AG08395 (cell line): Measurements from ENCODE around the gene CASKIN2.
"Not testable (repeated sequence)": the region's sequence is repeated elsewhere in the genome, so short reads cannot be mapped to it uniquely, and the experiment has no call there.

Experiments
- DNase-seq: peaks from one replicate; pipeline ENCODE4 v3.0.0; 2012; ENCODE audit warnings: mixed read lengths, low spot score

Gene CASKIN2

GRCh38 chr17:75487351-75488070 is 27.8 kb downstream of the CASKIN2 start:
- no peak for DNase-seq

GRCh38 chr17:75486951-75487350 is 28.4 kb downstream of the CASKIN2 start:
- DNase-seq = no peak

- no peak for DNase-seq
These were observed 29.2 kb downstream of the CASKIN2 start for GRCh38 chr17:75486151-75486550.

GRCh38 chr17:75485688-75486087 is 29.6 kb downstream of the CASKIN2 start:
- no peak for DNase-seq

DNA sequence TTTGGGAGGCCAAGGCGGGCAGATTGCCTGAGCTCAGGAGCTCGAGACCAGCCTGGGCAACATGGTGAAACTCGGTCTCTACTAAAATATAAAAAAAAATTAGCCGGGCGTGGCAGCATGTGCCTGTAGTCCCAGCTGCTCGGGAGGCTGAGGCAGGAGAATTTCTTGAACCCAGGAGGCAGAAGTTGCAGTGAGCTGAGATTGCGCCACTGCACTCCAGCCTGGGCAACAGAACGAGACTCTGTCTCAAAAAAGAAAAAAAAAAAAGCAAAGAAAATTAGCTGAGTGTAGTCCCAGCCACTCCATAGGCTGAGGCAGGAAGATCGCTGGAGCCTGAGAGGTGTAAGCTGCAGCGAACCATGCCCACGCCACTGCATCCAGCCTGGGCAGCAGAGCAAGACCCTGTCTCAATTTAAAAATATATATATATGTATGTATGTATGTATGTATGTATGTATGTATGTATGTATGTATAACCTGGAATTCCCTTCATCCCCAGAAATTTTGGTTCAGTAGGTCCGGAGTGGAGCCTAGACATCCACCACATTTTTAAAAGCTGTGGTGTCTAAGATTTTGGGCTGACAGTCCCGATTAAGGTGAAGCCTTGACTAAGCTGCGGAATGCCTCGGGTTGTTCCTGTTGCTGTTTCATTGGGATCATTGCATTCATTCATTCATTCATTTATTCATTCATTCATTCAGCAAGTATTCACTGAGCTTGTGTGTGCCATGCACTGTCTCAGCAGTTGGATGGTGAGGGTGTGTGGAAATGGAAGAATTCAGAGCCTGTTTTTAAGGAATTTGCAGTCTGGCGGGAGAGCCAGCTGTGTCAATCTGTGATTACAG is 33.0 kb downstream of the CASKIN2 start:
- DNase-seq = no peak

DNA sequence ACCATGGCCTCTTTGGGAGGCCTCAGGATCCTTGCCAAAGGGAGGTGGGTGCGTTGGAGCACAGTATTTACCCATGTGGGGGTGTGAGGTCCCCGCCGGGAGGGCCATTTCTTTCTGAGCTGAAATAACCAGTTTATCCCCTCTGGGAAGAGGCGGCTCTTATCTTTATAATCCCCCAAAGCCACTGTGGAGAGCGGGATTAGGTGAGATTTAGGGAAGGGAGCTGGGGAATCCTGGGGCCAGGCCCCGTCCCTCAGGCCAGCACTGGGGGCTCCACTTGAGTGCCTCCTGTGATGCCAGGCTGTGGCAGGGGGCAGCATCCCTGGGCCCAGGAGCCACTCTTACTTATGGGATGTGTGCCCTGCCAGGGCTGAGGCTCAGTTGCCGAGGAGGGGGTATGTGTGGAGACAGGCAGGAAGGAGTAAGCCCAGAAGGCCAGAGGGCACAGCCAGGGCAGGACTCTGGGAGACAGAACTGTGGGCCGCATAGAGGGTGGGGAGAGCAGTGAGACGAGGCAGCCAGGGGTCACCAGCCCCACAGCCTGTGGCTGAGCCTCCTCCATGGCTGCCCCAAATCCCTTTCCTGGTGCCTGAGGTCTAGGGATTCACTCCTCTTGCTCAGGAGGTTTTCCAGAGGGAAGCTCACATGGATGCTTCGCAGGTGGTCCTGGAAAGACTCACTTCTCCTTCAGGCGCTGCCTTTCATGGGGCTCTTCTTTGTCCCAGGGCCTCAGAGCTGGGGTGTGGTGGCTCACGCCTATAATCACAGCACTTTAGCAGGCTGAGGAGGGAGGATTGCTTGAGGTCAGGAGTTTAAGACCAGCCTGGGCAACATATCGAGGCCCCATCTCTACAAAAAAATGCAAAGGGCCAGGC is 33.9 kb downstream of the CASKIN2 start:
- no peak for DNase-seq

- no peak for DNase-seq
These were observed 35.1 kb downstream of the CASKIN2 start for GRCh38 chr17:75480281-75480680.

DNA sequence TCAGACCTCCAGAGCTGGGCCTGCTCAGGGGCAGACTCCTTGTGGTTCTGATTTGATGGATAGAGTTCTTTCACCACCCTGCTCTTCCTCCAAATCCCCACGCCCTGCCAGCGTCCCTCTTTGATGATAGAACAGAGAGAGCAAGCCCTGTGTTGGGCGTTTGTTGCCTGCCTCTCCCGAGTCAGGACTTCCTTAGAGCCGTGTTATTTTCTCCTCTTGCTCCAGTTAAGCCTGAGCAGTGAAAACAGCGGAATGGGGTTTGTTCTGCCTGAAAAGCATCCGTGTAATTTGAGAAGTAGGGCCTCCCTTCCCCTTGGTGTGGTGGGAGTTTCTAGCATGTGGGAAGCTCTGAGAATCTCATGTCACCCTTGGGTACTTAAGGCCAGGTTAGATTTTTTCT is 36.8 kb downstream of the CASKIN2 start:
- no peak for DNase-seq

GRCh38 chr17:75477490-75477862 is 37.9 kb downstream of the CASKIN2 start:
- not testable (repeated sequence) for DNase-seq

DNA sequence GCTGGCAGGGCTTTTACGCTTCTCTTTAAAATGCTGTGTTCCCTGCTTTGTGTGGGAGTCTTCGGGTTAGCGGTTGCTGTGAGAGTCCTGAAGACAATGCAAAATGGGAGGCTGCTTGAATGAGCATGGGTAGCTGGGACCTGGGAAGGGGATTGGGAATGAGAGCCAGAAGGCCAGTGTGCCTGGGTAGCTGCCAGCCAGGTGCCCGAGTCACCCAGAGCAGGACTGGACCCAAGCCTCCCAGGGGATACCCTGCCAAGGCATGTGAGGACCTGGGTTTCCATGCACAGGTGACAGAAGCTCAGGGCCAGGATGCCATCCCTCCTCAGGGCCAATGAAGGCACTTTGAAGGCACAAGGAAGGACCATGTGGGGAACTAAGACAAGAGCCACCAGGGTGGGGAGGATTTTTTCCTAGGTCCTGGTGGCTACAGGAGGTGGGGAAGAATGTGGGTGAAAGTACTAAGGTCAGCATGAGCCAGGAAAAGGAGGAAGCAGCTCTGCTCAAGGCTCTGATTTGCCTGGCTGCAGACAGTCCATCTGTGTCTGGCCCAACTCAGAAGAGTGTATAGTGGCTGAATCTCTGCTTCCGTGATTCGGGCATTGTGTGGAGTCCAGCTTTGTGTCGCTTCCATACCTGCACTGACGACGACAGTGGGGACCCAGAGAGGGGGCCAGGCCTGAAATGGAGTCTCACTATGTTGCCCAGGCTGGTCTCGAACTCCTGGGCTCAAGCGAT is 38.4 kb downstream of the CASKIN2 start:
- no peak for DNase-seq

- peak; percentile 42 for DNase-seq
These were observed 39.1 kb downstream of the CASKIN2 start for GRCh38 chr17:75476271-75476671.

DNA sequence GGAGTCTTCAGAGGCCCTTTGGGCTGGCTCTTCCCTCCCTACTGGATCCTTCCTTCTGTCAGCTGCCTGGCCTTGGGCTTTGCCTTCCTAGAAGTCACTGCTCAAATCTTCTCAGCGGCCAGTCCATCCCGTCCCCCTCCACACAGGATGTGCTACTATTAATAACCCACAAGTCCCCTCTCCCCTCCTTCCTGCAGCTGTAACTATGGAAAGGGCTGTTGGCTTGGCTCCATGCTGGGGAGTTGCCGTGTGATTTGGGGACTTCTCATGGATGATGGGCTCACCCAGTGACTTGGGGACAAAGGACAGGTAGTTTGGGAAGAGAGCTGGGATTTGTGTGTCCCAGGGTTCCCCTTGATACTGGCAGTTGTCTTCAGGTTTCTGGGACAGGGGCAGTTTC is 39.5 kb downstream of the CASKIN2 start:
- no peak for DNase-seq

DNA sequence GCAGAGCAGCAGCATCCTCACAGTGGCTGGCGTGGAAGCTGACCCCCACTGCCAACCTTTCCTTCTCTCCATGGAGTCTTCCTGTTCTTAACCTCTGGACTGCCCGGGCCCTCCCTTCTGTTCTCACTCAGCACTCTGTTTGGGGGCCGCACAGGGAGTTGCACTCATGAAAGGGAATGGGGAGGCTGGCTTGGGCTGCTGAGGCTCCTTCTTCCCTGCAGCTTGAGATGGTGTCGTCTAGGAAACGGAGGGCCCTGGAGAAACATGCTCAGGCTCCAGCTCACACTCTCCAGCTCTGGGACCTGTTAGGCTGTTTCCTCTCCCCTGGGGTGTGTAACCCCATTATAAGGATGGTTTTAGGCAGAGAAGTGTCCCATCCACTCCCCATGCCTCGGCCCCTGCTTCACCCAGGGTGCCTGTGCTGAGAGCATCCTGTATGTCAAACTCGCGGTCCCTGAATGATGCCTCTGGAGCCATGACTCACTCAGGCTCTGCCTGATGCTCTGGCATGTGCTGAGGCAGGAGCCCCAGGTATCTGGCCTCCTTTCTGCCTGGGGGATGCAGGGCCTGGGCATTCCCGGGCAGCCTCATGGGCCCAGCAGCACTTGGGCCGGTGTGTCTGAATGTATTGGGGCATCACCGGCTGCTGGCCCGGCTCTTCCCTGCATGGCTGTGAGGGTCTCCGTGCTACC is 40.0 kb downstream of the CASKIN2 start:
- DNase-seq = no peak

DNA sequence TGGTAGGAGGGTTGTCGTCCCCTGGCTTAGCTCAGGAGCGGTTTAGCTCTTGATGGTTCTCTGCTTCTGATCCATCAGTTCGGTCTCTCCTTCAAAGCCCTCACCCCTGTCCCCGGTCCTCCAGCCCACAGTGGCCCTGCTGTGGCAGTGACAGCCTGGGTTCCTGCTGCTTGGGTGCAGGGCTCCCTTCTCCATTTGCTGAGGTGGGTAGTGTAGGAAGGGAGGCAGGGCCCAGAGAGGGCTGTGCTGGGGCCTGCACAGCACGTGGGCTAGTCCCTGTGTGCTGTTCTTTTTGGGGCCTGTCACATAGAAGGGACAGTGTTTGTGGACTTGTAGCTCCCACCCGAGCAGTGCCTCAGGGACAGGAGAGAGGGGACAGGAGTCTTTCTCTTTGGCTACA is 40.6 kb downstream of the CASKIN2 start:
- no peak for DNase-seq

DNA sequence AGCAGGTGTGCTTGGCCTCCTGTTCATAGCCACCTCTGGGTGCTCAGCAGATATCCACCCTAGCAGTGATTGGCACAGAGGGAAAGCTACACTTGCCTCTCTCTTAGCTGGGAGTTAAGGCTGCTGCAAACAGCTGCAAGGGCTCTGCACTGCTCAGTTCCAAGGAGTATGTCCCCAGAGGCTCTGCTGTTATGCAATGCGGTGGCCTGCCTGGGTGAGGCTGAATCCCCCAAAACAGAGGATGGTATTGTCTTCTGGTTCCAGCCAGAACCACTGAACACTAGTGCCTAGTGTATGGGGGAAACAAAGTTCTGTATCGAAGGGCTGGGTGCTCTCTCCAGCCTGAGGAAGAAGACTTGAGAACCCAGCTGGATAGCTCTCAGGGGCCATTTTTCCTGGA is 42.1 kb downstream of the CASKIN2 start:
- no peak for DNase-seq

- no peak for DNase-seq
These were observed 43.2 kb downstream of the CASKIN2 start for GRCh38 chr17:75472119-75472518.

- DNase-seq = no peak
These were observed 44.1 kb downstream of the CASKIN2 start for GRCh38 chr17:75471207-75471606.

GRCh38 chr17:75468779-75469373 is 46.5 kb downstream of the CASKIN2 start:
- no peak for DNase-seq

DNA sequence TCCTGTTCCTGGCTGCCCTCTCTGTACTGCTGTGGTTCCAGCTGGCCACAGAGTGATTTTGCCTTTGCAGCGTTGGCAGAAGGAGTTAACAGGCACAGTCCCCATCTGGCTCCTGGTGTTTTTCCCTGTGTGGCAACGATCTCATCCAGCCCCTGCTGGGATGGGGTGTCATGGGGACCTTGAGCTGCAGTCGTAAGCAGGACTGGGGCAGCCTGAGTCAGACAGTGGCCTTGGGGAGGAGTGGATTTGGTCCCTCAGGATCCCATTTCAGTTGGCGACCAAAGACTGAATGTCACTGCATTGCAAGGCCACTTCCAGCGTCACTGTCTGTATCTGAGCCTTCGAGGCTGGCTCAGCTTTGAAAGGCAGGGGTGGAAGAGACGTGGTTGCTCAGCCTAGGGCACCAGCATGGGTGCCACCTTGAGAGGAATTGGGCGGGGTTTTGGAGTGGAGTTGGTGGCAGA is 47.0 kb downstream of the CASKIN2 start:
- no peak for DNase-seq

DNA sequence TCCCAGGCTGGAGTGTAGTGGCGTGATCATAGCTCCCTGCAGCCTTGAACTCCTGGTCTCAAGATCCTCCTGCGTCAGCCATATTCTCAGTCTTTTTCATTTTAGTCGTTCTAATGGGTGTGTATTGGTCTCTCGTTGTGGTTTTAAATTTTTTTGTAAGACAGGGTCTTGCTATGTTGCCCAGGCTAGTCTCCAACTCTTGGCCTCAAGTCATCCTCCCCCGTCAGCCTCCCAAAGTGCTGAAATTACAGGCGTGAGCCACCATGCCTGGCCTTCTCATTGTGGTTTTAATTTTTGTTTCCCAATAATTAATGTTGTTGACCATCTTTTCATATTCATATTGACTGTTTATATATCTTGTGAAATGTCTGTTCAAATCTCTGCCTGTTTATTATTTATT is 50.3 kb downstream of the CASKIN2 start:
- DNase-seq = no peak

- no peak for DNase-seq
These were observed 51.7 kb downstream of the CASKIN2 start for GRCh38 chr17:75463603-75464002.
